ENCODE results near the gene SNRPF.

The SNRPF gene

GRCh38 chr12:95815632-95816212, 43.0 kb upstream of the SNRPF start:
- no peak for TF ChIP-seq EZH2phosphoT487 (conservative IDR thresholded peaks at IDR 0.05; ENCODE audit: low read length)
- peak; percentile 56 for TF ChIP-seq CTCF (IDR thresholded peaks at IDR 0.05; ENCODE audit: insufficient read depth, low read length, poor library complexity, severe bottlenecking)

GRCh38 chr12:95820096-95820703, 38.6 kb upstream of the SNRPF start:
- H4K20me1 ChIP-seq (ENCODE audit: low read depth, low read length) = no peaks in the 10 kb centered on the region
- TF ChIP-seq EZH2phosphoT487 (conservative IDR thresholded peaks at IDR 0.05; ENCODE audit: low read length) = no peak
- TF ChIP-seq CTCF (IDR thresholded peaks at IDR 0.05; ENCODE audit: insufficient read depth, low read length, poor library complexity, severe bottlenecking) = no peak
- H3K9ac ChIP-seq (ENCODE audit: low read length) = no peak overlapping the region
- no peak overlapping the region for H3K27ac ChIP-seq (ENCODE audit: low read depth, low read length)
- no peaks in the 10 kb centered on the region for H3K9me2 ChIP-seq (replicated peaks; ENCODE audit: insufficient read depth, low read length)
- H3K4me2 ChIP-seq (ENCODE audit: low read depth, low read length, poor library complexity, severe bottlenecking) = no peak overlapping the region
- H3K79me2 ChIP-seq (ENCODE audit: insufficient read depth, low read length) = no peaks in the 10 kb centered on the region
- no peak overlapping the region for H2AFZ ChIP-seq (ENCODE audit: low read depth, low read length, severe bottlenecking)
- no peaks in the 10 kb centered on the region for H3K36me3 ChIP-seq (ENCODE audit: low read length)
- no peaks in the 10 kb centered on the region for H3K9me3 ChIP-seq (ENCODE audit: insufficient read depth, low read length)
- no peaks in the 10 kb centered on the region for H3K27me3 ChIP-seq (ENCODE audit: low read length)
- H3K4me3 ChIP-seq (ENCODE audit: insufficient read depth, low read length, poor library complexity, severe bottlenecking) = no peak overlapping the region
- no peaks in the 10 kb centered on the region for H3F3A ChIP-seq (ENCODE audit: insufficient read depth)

More at GRCh38 chr12:95815632-95816212, 43.0 kb upstream of the SNRPF start:
- Histone ChIP-seq H2AFZ (ENCODE audit: low read depth, low read length, severe bottlenecking) (no peak overlapping the region), H3K9me3 (ENCODE audit: insufficient read depth, low read length) (no peaks in the 10 kb centered on the region), H4K20me1 (ENCODE audit: low read depth, low read length) (no peaks in the 10 kb centered on the region), H3K9me2 (replicated peaks; ENCODE audit: insufficient read depth, low read length) (no peaks in the 10 kb centered on the region), H3K27ac (ENCODE audit: low read depth, low read length) (no peak overlapping the region), H3K9ac (ENCODE audit: low read length) (no peak overlapping the region), H3K79me2 (ENCODE audit: insufficient read depth, low read length) (no peaks in the 10 kb centered on the region), H3F3A (ENCODE audit: insufficient read depth) (no peaks in the 10 kb centered on the region), H3K4me2 (ENCODE audit: low read depth, low read length, poor library complexity, severe bottlenecking) (no peak overlapping the region), H3K27me3 (ENCODE audit: low read length) (no peaks in the 10 kb centered on the region), H3K36me3 (ENCODE audit: low read length) (no peaks in the 10 kb centered on the region), H3K4me3 (ENCODE audit: insufficient read depth, low read length, poor library complexity, severe bottlenecking) (no peak overlapping the region)

- H3K9me3 ChIP-seq (ENCODE audit: insufficient read depth, low read length) = no peaks in the 10 kb centered on the region
- no peak overlapping the region for H3K27ac ChIP-seq (ENCODE audit: low read depth, low read length)
- no peak overlapping the region for H3K4me2 ChIP-seq (ENCODE audit: low read depth, low read length, poor library complexity, severe bottlenecking)
- no peaks in the 10 kb centered on the region for H4K20me1 ChIP-seq (ENCODE audit: low read depth, low read length)
- no peaks in the 10 kb centered on the region for H3K9me2 ChIP-seq (replicated peaks; ENCODE audit: insufficient read depth, low read length)
- H3K4me3 ChIP-seq (ENCODE audit: insufficient read depth, low read length, poor library complexity, severe bottlenecking) = no peak overlapping the region
- H3K36me3 ChIP-seq (ENCODE audit: low read length) = no peaks in the 10 kb centered on the region
- TF ChIP-seq EZH2phosphoT487 (conservative IDR thresholded peaks at IDR 0.05; ENCODE audit: low read length) (no peak), CTCF (IDR thresholded peaks at IDR 0.05; ENCODE audit: insufficient read depth, low read length, poor library complexity, severe bottlenecking) (no peak)
- no peaks in the 10 kb centered on the region for H3F3A ChIP-seq (ENCODE audit: insufficient read depth)
- H3K79me2 ChIP-seq (ENCODE audit: insufficient read depth, low read length) = no peaks in the 10 kb centered on the region
- no peak overlapping the region for H2AFZ ChIP-seq (ENCODE audit: low read depth, low read length, severe bottlenecking)
- H3K9ac ChIP-seq (ENCODE audit: low read length) = no peak overlapping the region
- no peaks in the 10 kb centered on the region for H3K27me3 ChIP-seq (ENCODE audit: low read length)
Observed at GRCh38 chr12:95829395-95829794, 29.4 kb upstream of the SNRPF start.
